Sigmoid colon (tissue), 4 donors: ENCODE data around the gene DAPL1.
"Not testable (repeated sequence)": the region's sequence is repeated elsewhere in the genome, so short reads cannot be mapped to it uniquely, and the experiment has no call there.

ENCODE experiments used
- EP300 ChIP-seq, 4 donors: sonication (generic); formaldehyde crosslinking; IDR thresholded peaks; one replicate each; pipeline ENCODE4 v1.6.1; 2017; ENCODE audit warnings: antibody characterized with exemption in 4 of 4
- POLR2A ChIP-seq, 2 donors: fragments of 450-650 bp; IDR thresholded peaks; one replicate each; pipeline ENCODE4 v1.6.1; 2016; ENCODE audit warnings: antibody characterized with exemption in 2 of 2, mild to moderate bottlenecking in 2 of 2, moderate library complexity in 2 of 2
- TF ChIP-seq, protein P1 (sequence below), 4 experiments: fragments of 450-650 bp in 3 of 4; fragments of 200-600 bp in 1 of 4; IDR thresholded peaks; one replicate each; pipeline ENCODE4 v1.5.1; 2016 to 2019; ENCODE audit warnings: antibody characterized with exemption in 4 of 4, mild to moderate bottlenecking in 3 of 4, moderate library complexity in 2 of 4

DNA sequence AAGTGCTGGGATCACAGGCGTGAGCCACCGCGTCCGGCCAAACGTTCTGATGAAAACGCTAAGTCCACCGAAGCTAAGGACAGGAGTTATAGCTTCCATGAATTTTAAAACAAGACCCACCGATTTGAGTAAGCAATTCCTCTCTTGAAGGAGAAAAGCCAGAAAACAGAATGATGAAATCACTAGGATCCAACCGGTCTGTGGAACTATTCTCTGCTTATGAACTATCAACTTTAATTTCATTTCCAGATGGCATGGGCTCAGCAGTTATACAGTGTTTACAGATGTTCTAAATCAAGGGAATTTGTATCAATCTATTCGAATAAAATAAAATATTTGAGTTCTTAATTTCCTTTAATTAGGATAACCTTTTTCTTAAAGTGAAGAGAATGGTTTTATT, 66.5 kb downstream of the DAPL1 start:
- TF ChIP-seq, protein P1, sequence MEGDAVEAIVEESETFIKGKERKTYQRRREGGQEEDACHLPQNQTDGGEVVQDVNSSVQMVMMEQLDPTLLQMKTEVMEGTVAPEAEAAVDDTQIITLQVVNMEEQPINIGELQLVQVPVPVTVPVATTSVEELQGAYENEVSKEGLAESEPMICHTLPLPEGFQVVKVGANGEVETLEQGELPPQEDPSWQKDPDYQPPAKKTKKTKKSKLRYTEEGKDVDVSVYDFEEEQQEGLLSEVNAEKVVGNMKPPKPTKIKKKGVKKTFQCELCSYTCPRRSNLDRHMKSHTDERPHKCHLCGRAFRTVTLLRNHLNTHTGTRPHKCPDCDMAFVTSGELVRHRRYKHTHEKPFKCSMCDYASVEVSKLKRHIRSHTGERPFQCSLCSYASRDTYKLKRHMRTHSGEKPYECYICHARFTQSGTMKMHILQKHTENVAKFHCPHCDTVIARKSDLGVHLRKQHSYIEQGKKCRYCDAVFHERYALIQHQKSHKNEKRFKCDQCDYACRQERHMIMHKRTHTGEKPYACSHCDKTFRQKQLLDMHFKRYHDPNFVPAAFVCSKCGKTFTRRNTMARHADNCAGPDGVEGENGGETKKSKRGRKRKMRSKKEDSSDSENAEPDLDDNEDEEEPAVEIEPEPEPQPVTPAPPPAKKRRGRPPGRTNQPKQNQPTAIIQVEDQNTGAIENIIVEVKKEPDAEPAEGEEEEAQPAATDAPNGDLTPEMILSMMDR (IDR thresholded peaks at IDR 0.05), result not testable (repeated sequence)
- TF ChIP-seq EP300, POLR2A (IDR thresholded peaks at IDR 0.05): not testable (repeated sequence)
